Pulmonary artery endothelial cell (primary cell): ENCODE measurements around the gene CCDC192. TPM values are rescaled to one million over a fixed set of nuclear protein-coding genes. Genes with fewer than 3 reads are reported as not detected.
"Not testable (repeated sequence)": the region's sequence is repeated elsewhere in the genome, so short reads cannot be mapped to it uniquely, and the experiment has no call there.

Experiments used
- DNase-seq: peaks from one replicate; pipeline ENCODE4 v3.0.0-alpha.2; 2011; ENCODE audit warnings: low read depth, low spot score
- total RNA-seq: library from RNA; depleted of rRNA; stranded (reverse); fragments of >200 nt; gene quantifications from 2 replicates; pipeline ENCODE4 v1.2.3, GENCODE V29; 2014

CCDC192 gene, protein sequence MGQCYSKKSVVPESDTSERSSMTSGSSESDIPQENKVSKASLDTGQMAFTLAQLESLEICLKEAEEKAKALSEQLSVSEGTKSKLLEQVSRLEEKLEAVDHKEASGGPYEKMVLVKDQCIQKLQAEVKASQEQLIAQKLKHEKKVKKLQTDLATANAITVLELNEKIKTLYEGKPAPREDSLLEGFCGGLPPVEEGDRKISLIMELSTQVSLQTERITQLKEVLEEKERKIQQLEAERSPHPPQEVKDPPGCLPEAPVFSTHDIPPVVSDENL
- not detected in 2 replicates for total RNA-seq

GRCh38 chr5:127702926-127703561 lies at the start of gene CCDC192:
TSS of gene CCDC192 (plus strand) at chr5:127703391. CDS start at chr5:127703446, 55 bp downstream.
- DNase-seq: no peak

- no peak for DNase-seq
Measured at GRCh38 chr5:127656825-127657224, 46.4 kb upstream of the CCDC192 start.

DNA sequence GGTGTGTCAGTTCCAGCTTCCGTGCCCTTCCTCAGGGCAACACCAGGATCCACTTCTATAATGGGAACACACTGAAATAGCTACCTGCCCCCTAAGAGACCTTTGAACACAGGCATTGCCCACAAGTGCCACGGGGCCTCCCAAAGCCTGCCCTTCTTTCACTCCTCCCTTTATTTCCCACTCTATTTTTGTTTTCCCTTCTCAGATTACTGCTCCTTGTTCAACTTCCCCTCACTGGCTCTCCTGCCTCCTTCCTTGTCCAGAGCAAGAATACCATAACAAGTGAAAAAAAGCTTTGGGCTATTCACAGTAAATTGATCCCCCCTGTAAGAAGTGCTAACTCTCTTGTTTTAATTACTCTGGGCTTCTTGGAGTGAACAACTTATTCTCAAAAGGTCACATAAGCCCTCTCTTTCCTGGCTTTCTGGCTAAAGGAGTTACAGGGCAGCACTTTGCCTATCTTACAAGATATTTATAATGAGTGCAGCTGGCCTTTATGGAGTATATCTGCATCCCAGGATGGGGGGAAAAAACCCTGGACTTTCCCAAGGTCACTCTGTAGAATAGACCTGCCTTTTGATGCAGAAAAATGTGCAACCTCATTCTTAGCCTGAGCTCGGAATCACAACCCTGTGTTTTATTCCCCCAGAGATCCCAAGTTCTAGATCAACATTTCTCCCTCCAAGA lies 43.0 kb upstream of the CCDC192 start:
- no peak for DNase-seq

DNA sequence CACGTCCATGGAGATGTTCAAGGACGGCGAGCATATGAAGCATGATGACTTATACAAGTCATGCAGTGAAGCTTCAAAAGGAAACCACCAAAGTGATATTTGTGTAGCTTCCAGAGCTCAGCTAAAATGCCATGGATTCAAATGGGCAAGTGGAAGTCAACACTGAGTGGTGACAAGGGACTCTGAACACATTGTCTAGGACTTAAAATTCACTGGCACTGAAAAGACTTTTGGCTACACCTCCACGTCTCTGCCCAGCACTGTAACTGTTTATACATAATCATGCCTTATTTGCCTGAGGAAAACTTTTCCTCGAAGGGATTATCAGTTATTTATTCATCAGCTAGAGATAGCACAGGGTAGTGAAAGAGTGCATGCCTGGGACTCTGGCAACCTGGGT lies 39.1 kb upstream of the CCDC192 start:
- no peak for DNase-seq

- no peak for DNase-seq
Measured at GRCh38 chr5:127665641-127666040, 37.5 kb upstream of the CCDC192 start.

- no peak for DNase-seq
Measured at GRCh38 chr5:127666043-127666716, 37.0 kb upstream of the CCDC192 start.

- no peak for DNase-seq
Measured at GRCh38 chr5:127667926-127668325, 35.3 kb upstream of the CCDC192 start.

GRCh38 chr5:127671218-127671617 lies 32.0 kb upstream of the CCDC192 start:
- no peak for DNase-seq

DNA sequence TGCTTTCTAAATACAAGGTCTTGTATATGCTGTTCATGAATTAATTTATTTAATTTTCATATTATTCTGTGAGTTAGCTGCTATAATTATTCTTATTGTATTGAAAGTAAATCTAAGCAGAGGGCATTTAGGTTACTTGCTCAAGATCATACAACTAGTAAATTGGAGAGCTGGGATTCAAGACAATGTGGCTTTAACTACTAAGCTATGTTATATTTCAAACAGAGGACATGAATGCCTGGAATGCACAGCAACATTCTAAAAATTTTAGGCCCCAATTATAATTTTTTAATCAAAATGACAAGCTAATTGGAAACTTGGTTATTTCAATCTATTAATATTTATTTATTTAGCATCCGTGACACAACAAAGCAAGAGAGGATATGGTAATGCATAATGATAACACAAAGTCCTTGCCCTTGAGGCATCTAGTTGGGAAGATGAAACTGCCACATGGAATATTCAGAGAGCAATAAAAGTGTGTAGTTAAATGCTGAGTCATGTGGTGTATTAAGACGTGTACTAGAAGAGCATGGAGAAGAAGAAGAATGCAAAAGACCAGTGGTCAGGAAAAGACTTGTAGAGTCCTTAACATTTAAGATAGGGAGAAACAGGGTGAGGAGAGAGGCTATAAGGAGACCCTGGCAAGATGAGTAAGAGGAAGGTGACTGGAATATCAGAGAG lies 29.9 kb upstream of the CCDC192 start:
- no peak for DNase-seq

GRCh38 chr5:127676951-127677350 lies 26.2 kb upstream of the CCDC192 start:
- DNase-seq: not testable (repeated sequence)

DNA sequence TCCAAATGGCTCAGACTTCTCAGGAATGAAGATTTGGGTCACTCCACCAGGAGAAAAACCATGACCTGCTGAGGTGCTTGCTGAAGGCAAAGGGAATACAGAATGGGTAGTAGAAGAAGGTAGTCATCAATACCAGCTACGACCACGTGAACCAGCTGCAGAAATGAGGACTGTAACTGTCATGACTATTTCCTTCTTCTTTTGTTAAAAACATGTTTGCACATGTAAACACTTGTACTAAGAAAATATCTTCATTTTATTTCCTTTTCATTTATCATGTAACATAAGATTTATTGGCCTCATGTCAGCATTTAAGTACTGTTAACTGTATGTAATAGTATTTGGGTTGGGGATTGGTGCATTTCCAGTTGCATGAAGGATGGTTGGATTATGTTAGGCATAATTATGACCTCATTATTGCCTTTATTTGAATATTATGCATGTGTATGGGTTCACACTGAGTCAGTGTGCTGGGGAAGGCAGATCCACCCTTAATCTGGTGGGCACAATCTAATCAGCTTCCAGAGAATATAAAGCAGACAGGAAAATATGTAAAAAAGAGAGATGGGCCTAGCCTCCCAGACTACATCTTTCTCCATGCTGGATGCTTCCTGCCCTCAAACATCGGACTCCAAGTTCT lies 23.4 kb upstream of the CCDC192 start:
- DNase-seq: not testable (repeated sequence)

DNA sequence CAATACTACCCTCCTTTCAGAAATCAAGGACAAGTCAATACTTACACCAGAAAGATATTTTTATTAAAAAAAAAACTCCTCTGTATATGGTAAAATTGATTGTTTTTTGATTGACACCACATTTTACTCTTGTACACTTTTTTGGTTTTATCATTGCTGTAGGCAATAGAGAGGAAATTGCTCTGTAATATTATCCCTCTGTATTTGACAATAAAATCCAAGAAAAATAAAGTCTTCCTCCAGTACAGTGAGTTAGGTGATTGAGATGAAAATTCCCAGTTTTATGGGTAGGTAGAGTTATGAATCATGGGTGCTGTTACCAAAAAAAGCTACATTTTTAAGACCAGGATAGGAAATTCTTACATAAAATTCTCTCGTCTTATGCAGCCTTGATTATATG lies 22.6 kb upstream of the CCDC192 start:
- DNase-seq: no peak

DNA sequence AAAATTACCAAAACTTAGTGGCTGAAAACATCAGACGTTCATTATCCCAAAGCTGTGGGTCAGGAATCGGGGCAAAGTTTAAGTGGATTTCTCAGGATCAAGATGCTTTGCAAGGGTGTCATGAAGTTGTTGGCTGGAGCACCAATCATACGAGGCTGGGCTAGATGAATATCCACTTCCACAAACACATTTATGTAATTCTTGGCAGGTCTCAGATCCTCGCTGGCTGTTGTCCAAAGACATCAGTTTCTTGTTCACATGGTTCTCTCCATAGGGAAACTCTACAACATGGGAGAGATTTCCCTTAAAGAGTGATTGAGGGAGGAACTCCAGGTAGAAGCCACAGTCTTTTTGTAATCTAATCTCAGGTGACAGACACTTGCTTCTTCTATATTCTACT lies 20.2 kb upstream of the CCDC192 start:
- peak; percentile 2 for DNase-seq

- no peak for DNase-seq
Measured at GRCh38 chr5:127684726-127685467, 18.3 kb upstream of the CCDC192 start.

- DNase-seq: no peak
Measured at GRCh38 chr5:127685662-127686061, 17.5 kb upstream of the CCDC192 start.

- no peak for DNase-seq
Measured at GRCh38 chr5:127686424-127686823, 16.8 kb upstream of the CCDC192 start.

DNA sequence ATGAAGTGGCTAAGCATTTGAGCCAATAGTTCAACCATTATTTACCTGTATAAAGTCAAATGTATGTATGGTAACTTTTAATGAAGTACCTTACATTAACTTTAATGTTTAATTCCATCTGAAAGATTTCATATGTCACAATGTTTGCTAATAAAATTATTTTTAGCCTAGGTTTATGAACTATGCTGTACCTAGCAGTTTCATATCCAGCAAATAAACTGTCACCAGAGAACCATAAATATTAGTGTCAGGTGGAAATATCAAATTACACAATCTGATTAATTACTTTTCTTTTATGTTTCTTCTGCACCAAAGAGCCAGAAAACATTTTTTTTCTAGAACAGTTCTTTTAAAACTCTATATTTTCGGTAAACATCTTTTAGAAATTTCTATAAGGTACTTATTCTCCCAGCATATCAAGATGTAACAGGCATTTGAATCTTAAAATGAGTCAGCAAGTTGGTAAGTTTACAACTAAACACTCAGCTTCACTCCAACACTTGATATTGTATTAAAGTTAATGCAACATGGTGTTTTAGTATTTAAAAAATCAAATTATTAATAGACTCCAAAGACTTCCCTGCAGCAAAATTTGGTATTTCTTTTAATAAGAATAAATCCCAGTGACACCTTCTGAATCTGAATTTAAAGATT lies 8.5 kb upstream of the CCDC192 start:
- no peak for DNase-seq

GRCh38 chr5:127695346-127695745 lies 7.8 kb upstream of the CCDC192 start:
- no peak for DNase-seq

DNA sequence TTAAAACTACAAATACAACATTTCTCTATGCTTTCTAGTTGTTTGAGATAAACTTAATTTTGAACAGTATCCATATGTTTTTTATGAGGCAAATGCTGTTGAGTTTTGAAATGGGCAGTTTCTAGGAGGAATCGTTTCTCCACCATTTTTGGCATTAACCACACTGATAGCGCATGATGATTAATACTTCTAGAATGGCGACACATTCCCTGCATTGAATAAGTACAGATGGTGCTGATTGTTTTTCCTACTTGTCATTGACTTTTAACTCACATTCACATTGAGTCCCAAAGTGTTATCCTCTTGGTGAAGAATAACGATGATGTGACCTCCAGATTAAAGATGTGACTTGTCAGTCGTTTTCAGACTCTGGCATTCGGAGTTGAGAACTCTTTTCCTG lies 6.5 kb upstream of the CCDC192 start:
- no peak for DNase-seq
